B cell (primary cell): ENCODE data around the gene CDRT15. TPM values are rescaled to one million over a fixed set of nuclear protein-coding genes. Genes with fewer than 3 reads are reported as not detected.

ENCODE experiments used
- ATAC-seq: fragments of 200-7000 bp; cut with Tn5 transposase; one replicate; pipeline ENCODE4 v1.10.0; 2021; ENCODE audit warnings: low read depth, mild to moderate bottlenecking, moderate number of reproducible peaks, moderate library complexity
- CTCF ChIA-PET: fragments of 350-600 bp; sonication (Branson Sonifier 250); formaldehyde crosslinking; loops from one replicate; lab custom pipeline; 2021; ENCODE audit warnings: antibody characterized with exemption, inconsistent platforms; lab: Charles Lee
- POLR2A ChIA-PET: fragments of 350-600 bp; sonication (Branson Sonifier 250); formaldehyde crosslinking; loops from one replicate; lab custom pipeline; 2021; ENCODE audit warnings: antibody characterized with exemption; lab: Charles Lee
- DNase-seq: peaks from one replicate; pipeline ENCODE4 v3.0.0; 2013
- H2AFZ ChIP-seq: 2 replicates; pipeline ENCODE4 v1.6.1; 2012; ENCODE audit warnings: mild to moderate bottlenecking, low read depth, low read length; ENCODE audit not compliant: insufficient read depth, poor library complexity, severe bottlenecking
- H3K27ac ChIP-seq, 2 donors: 1 replicate in 1 of 2; 2 replicates in 1 of 2; pipeline ENCODE4 v1.5.1; 2012 to 2013; ENCODE audit warnings: low read length in 2 of 2, mild to moderate bottlenecking in 2 of 2, moderate library complexity in 1 of 2
- H3K27me3 ChIP-seq, 4 experiments: fragments of 200-600 bp in 1 of 4; sonication (generic) in 1 of 4; replicated peaks in 1 of 4; 1 replicate in 2 of 4; 2 replicates in 2 of 4; pipeline versions ENCODE4 v1.6.1 to v1.7.0; 2013 to 2016; ENCODE audit warnings: low read length in 3 of 4, mild to moderate bottlenecking in 2 of 4, mixed read lengths in 1 of 4, moderate library complexity in 1 of 4; ENCODE audit not compliant: insufficient read depth in 4 of 4, control insufficient read depth in 3 of 4; ENCODE audit errors: control extremely low read depth in 1 of 4
- H3K36me3 ChIP-seq, 2 experiments: replicated peaks in 1 of 2; 1 replicate in 1 of 2; 2 replicates in 1 of 2; pipeline versions ENCODE4 v1.6.1 to v1.7.1; 2013; ENCODE audit warnings: low read length in 1 of 2; ENCODE audit not compliant: insufficient read depth in 2 of 2, control insufficient read depth in 1 of 2; ENCODE audit errors: control extremely low read depth in 1 of 2, extremely low read depth in 1 of 2
- H3K4me1 ChIP-seq, 2 donors: fragments of 200-600 bp in 1 of 2; sonication (generic) in 1 of 2; 1 replicate in 1 of 2; 2 replicates in 1 of 2; pipeline versions ENCODE4 v1.5.1 to v1.6.1; 2013 to 2017; ENCODE audit warnings: low read length in 2 of 2; ENCODE audit not compliant: control insufficient read depth in 2 of 2, insufficient read depth in 2 of 2
- H3K4me2 ChIP-seq: replicated peaks from 2 replicates; pipeline ENCODE3; 2012; ENCODE audit warnings: mild to moderate bottlenecking, low read depth, low read length; ENCODE audit not compliant: poor library complexity, severe bottlenecking
- H3K4me3 ChIP-seq, 5 experiments: fragments of 200-600 bp in 1 of 5; sonication (generic) in 1 of 5; 1 replicate in 3 of 5; 2 replicates in 2 of 5; pipeline versions ENCODE4 v1.5.1 to v1.7.0; 2011 to 2016; ENCODE audit warnings: low read length in 4 of 5, mild to moderate bottlenecking in 4 of 5, low read depth in 2 of 5, control low read depth in 1 of 5, moderate library complexity in 1 of 5; ENCODE audit not compliant: insufficient read depth in 1 of 5; ENCODE audit errors: control extremely low read depth in 1 of 5, extremely low read depth in 1 of 5
- H3K79me2 ChIP-seq: fragments of 200-600 bp; sonication (generic); one replicate; pipeline ENCODE4 v1.6.0; 2016; ENCODE audit warnings: low read length; ENCODE audit not compliant: control insufficient read depth, insufficient read depth
- H3K9ac ChIP-seq: fragments of 200-600 bp; sonication (generic); 2 replicates; pipeline ENCODE4 v1.6.1; 2017; ENCODE audit warnings: mild to moderate bottlenecking, low read length, moderate library complexity
- H3K9me3 ChIP-seq, 3 donors: one replicate each; pipeline versions ENCODE4 v1.6.1 to v1.7.1; 2013; ENCODE audit warnings: low read length in 2 of 3; ENCODE audit not compliant: control insufficient read depth in 2 of 3, insufficient read depth in 1 of 3; ENCODE audit errors: control extremely low read depth in 1 of 3
- H4K20me1 ChIP-seq: 2 replicates; pipeline ENCODE4 v1.6.0; 2012; ENCODE audit warnings: mild to moderate bottlenecking, low read length; ENCODE audit not compliant: insufficient read depth, control insufficient read depth, poor library complexity, severe bottlenecking
- H3K27ac Mint-ChIP-seq: one replicate; pipeline ENCODE4 v1.8.0; 2021; ENCODE audit warnings: mixed read lengths
- H3K27me3 Mint-ChIP-seq: one replicate; pipeline ENCODE4 v1.8.0; 2021; ENCODE audit warnings: mixed read lengths
- H3K4me1 Mint-ChIP-seq: one replicate; pipeline ENCODE4 v1.8.0; 2021; ENCODE audit warnings: mixed read lengths
- H3K4me3 Mint-ChIP-seq: one replicate; pipeline ENCODE4 v1.8.0; 2021; ENCODE audit warnings: mixed read lengths
- H3K9me3 Mint-ChIP-seq: one replicate; pipeline ENCODE4 v1.8.0; 2022; ENCODE audit warnings: mixed read lengths; ENCODE audit not compliant: insufficient read depth
- EZH2 ChIP-seq: IDR thresholded peaks from 2 replicates; pipeline ENCODE4 v1.6.1; 2012; ENCODE audit warnings: borderline replicate concordance, low read depth, mild to moderate bottlenecking, moderate library complexity, low read length; ENCODE audit not compliant: insufficient read depth, poor library complexity, severe bottlenecking
- WGBS: methylation state at CpG from one replicate; pipeline ENCODE4 v1.1.5; 2013; ENCODE audit warnings: missing lambda C conversion rate; ENCODE audit not compliant: insufficient coverage; 5-methylcytosine and 5-hydroxymethylcytosine counted together
- intact Hi-C: fragments of 100-400 bp; cut with micrococcal nuclease; formaldehyde crosslinking; loops from one replicate; pipeline ENCODE4 v1.10.0; 2022
- polyA plus RNA-seq: library from polyadenylated mRNA; depleted of rRNA; stranded (reverse); fragments of >200 nt; gene quantifications from 2 replicates; pipeline ENCODE4 v1.2.3, GENCODE V29; 2012
- total RNA-seq, 2 donors: library from RNA; stranded (reverse); fragments of 120-200 nt in 1 of 2; gene quantifications; 1 replicate in 1 of 2; 2 replicates in 1 of 2; pipeline versions ENCODE4 v1.2.3 to v1.2.4, GENCODE V29; 2013 to 2022
- TF ChIP-seq, protein P1 (sequence below): fragments of 200-600 bp; IDR thresholded peaks from one replicate; pipeline ENCODE4 v1.8.0; 2022; ENCODE audit warnings: antibody characterized with exemption, mild to moderate bottlenecking

CDRT15 gene
- total and polyA plus RNA-seq, 2 donors (not counting 1 experiment from before 2014, with no cell fraction given), result not detected

DNA sequence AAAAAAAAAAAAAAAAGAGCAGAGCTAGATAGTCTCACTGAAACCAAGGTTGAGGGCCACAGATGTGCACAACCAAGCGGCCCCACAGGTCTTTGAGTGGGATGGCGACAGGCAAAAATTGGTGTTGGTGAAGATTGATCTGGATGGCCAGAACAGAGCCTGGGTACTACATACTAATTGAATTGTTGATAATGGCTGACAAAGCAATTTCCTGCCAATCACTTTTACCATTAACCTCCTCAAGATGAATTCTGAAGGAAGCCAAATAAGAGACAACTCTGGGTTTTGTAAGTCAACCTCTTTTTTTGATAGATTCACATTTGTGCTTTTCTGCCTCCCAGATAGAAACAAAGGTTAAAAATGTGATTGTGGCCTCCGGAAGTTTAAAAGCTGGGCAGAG is 44.9 kb upstream of the CDRT15 start:
- TF ChIP-seq, protein P1, sequence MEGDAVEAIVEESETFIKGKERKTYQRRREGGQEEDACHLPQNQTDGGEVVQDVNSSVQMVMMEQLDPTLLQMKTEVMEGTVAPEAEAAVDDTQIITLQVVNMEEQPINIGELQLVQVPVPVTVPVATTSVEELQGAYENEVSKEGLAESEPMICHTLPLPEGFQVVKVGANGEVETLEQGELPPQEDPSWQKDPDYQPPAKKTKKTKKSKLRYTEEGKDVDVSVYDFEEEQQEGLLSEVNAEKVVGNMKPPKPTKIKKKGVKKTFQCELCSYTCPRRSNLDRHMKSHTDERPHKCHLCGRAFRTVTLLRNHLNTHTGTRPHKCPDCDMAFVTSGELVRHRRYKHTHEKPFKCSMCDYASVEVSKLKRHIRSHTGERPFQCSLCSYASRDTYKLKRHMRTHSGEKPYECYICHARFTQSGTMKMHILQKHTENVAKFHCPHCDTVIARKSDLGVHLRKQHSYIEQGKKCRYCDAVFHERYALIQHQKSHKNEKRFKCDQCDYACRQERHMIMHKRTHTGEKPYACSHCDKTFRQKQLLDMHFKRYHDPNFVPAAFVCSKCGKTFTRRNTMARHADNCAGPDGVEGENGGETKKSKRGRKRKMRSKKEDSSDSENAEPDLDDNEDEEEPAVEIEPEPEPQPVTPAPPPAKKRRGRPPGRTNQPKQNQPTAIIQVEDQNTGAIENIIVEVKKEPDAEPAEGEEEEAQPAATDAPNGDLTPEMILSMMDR, result no peak
- DNase-seq (no peak), ATAC-seq (no peak)
- H3K4me2 ChIP-seq, result no peak overlapping the region
- H2AFZ ChIP-seq, result no peak overlapping the region
- POLR2A ChIA-PET, result no interaction called here
- no CpG with 5 or more reads among the region's 3 CpGs for WGBS
- no peaks in the 10 kb centered on the region for H3K36me3 ChIP-seq
- no peak overlapping the region for H3K9ac ChIP-seq
- peaks cover 58% of the 10 kb centered on the region for H3K27me3 Mint-ChIP-seq
- H3K4me1 Mint-ChIP-seq, result no peaks in the 10 kb centered on the region
- H4K20me1 ChIP-seq, result no peaks in the 10 kb centered on the region
- H3K27ac ChIP-seq, result no peak overlapping the region
- no peaks in the 10 kb centered on the region for H3K9me3 Mint-ChIP-seq
- no peak overlapping the region for H3K27ac Mint-ChIP-seq
- H3K4me1 ChIP-seq, result no peaks in the 10 kb centered on the region
- no peak overlapping the region for H3K4me3 ChIP-seq
- no peaks in the 10 kb centered on the region for H3K79me2 ChIP-seq
- no peak overlapping the region for H3K4me3 Mint-ChIP-seq
- no peaks in the 10 kb centered on the region for H3K9me3 ChIP-seq
- CTCF ChIA-PET, result no interaction called here
- intact Hi-C loops, result no loop called here
- peaks cover 0 to 15% (median 6%) of the 10 kb centered on the region in 4 experiments for H3K27me3 ChIP-seq

DNA sequence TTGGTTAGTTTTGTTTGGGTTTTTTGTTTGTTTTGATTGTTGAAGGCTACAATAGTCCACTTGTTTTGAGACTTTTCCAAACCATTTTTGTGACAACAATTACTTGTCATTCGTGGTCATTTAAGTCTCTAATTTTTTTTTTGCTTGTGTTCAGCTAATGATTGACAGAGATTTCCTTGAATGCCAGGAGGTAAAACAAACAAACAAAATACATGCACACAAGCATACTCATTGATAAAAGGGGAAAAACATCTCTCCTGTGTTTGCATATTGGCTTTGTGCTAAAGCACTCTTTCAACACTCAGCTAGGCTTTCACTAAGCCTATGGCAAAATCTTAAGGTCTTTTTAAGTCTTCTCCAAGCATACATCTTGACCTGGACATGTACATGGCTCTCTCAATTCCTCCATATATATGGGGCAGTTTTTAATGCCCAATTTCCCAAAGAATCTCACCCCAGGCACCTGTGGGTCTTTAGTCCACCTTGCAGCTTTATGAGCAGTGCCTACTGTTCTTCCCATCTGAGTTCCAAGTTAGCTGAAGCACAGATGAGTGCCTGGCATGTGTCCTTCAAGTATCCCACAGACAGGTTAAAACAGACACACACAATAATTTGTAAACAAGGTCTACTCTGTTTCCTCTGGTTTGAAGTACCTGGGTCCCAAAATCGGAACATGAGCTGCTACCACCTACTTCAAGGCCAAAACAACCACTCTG is 40.0 kb upstream of the CDRT15 start:
- Histone ChIP-seq H3K36me3 (no peaks in the 10 kb centered on the region), H3K27me3 (peaks cover 0 to 11% (median 2%) of the 10 kb centered on the region in 4 experiments), H4K20me1 (no peaks in the 10 kb centered on the region), H3K4me3 (no peak overlapping the region), H3K9ac (no peak overlapping the region), H2AFZ (no peak overlapping the region), H3K4me2 (no peak overlapping the region), H3K9me3 (peaks cover 0 to 3% (median 2%) of the 10 kb centered on the region in 3 donors), H3K27ac (no peak overlapping the region), H3K4me1 (no peaks in the 10 kb centered on the region), H3K79me2 (no peaks in the 10 kb centered on the region)
- ATAC-seq, result no peak
- DNase-seq, result no peak
- H3K27me3 Mint-ChIP-seq, result peaks cover 52% of the 10 kb centered on the region
- ChIA-PET POLR2A (interaction anchor here (0.6 kb wide), 1 partner anchor 22 kb away, joined by 4 read pairs; no protein-coding TSS in a partner anchor), CTCF (no interaction called here)
- no peaks in the 10 kb centered on the region for H3K4me1 Mint-ChIP-seq
- no peak for TF ChIP-seq EZH2
- TF ChIP-seq, protein P1, result no peak
- no peak overlapping the region for H3K4me3 Mint-ChIP-seq
- WGBS, result no CpG with 5 or more reads among the region's 2 CpGs
- no peak overlapping the region for H3K27ac Mint-ChIP-seq
- H3K9me3 Mint-ChIP-seq, result peaks cover 2% of the 10 kb centered on the region
- intact Hi-C loops, result no loop called here
